Measurements from ENCODE around the gene FGD5.
"Not testable (repeated sequence)": the region's sequence is repeated elsewhere in the genome, so short reads cannot be mapped to it uniquely, and the experiment has no call there.

FGD5 gene

DNA sequence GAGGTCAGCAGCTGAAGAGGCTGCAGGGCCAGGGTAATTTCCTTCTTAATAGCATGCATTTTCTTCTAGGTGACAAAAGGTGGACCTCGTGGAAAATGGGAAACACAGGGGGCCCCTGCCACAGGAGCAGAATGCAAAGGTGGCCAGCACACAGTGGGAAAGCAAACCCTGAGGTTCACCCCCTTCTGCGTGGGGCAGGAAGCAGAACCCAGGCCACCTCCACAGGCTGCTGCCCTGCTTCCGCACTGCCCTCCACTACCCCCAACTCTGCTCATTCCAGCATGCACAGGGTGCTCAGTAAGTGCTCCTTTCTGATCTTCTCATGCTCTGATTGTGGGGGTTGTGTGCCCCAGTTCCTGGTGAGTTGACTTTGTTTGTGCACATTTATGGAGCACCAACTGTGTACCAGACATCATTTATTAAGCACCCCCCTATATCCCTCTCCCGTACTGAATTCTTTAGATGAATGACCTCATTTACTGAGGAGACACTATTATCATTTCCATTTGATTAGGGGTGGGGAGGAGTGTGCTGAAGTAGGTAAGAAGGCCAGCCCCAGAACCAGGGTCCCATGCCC is 12.7 kb upstream of the FGD5 start:
- no peak for DNase-seq

DNA sequence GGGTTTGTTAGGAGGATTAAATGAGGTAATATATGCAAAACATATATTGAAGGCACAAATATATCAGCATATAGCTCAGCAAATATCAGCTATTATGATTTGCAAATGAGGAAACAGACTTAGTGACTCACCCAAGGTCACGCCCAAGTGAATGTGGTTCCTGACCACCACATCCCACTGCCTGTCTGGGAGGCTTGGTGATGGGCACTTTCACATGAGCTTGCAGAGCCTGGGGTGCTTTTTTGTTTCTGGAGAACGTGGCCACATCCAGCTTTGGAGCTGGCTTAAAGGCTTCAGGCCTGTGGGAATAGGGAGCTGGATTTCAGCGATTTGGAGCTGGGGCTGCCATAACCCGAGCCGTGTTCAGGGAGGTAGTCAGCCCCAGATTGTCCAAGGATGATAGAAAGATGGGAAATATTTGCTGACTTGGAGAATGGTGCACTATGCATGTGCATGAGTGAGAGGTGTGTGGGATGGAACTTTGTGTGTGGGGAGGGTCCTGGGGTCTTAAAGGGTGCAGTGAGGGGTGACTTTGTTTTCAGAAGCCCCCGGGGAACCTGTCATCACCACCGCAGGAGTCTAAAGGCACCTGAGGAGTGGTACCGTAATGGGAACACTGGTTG is 12.0 kb upstream of the FGD5 start:
- no peak for DNase-seq

DNA sequence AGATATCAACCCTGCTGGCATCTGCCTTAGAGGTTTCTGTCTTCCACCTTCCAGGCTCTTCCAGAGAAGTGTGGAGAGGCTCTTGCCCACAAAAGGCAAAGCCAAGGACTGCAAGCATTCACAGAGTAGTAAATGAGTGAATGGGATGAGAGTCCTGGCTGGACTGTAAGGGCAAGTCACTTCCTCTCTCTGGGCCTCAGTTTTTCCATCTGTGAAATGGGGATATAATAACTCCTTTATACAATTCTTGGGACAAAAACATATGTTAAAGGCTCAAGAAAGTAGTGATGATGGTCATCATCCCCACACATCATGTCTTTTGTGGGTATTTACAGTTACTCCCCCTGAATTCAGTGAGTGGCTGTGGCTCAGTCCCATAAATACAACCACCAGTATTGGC is 10.7 kb upstream of the FGD5 start:
- DNase-seq, result no peak

DNA sequence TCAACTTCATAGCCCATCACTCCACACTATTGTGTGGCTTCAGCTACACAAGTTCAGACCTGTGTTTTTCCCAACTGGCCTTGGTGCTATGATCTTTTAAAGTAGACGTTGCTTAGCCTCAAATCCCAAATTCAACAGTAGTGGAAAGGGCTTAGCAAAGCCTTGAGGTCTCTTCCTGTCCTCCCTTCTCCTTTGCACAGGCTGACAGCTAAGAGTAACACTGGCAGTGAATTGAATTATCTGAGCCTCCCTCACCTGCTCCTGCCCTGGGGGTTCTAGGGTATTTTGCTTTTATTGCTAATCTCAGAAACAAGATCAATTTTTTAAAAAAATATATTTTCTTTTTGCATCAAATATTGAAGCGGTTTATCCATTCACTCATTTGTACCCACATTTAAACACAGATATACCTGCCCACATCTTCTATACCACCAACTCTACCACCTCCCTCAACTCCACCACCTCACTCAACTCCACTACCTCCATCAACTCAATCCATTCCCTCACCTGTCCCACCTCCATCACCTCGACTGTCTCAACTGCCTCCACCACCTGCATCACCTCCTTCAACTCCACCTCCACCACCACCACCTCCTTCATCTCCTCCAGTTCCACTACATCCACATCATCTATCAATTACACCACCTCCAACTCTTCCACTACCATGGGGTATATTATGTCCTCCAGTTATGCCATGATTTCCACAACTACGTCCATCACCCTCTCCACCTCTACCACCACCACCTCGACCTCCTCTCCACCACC is 10.1 kb upstream of the FGD5 start:
- DNase-seq, result no peak

DNA sequence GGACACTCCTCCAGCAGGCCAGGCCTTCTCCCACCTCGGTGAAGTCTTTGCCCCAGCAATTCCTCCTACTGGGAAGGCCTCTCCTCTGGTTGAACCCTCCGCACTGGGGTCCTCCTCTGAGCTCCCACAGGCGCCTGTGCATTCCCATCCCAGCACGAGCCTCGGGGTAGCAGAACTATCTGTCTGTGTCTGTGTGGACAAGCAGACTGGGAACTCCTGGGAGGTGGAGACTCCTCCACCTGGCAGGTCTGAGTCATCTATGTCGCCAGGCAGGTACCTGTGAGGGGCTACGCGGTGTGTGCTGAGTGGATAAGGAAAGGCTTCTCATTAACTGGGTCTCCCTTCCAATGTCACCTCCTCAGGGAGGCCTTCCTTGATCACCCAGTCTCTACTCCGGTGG is 9.2 kb upstream of the FGD5 start:
- not testable (repeated sequence) for DNase-seq

DNA sequence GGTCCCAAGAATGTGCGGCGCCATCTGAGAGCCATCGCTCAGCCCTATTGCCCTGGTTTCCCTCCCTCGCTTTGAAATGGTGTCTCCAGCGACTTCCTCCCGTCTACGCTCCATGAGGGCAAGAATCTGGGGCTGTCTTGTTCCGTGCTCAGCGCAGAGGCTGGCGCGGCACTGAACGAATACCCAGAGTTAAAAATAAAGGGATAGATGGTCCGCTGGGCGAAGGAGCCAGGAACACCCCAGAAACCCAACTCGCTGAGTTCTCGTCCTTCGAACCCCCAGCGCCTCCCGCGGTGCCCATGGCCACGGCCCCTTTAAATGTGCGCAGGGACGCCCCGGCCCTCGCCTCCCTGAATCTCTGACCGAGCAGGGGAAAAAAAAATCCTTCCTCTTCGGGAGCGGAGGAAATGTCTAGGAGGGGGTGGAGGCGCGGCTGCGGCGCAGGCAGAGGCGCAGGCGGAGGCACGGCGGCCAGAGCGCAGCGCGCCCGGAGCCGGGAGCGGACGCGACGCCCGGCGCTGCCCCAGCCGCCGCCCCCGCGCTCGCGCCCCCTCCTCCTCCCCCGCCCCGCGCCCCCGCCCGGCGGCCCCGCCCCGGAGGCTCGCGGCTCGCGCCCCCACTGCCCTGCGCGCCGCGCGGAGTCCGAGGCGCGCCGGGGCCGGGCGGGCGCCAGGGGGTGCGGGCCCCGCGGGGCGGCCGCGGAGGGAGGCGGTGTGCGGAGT is 8.5 kb upstream of the FGD5 start:
- no peak for DNase-seq

DNA sequence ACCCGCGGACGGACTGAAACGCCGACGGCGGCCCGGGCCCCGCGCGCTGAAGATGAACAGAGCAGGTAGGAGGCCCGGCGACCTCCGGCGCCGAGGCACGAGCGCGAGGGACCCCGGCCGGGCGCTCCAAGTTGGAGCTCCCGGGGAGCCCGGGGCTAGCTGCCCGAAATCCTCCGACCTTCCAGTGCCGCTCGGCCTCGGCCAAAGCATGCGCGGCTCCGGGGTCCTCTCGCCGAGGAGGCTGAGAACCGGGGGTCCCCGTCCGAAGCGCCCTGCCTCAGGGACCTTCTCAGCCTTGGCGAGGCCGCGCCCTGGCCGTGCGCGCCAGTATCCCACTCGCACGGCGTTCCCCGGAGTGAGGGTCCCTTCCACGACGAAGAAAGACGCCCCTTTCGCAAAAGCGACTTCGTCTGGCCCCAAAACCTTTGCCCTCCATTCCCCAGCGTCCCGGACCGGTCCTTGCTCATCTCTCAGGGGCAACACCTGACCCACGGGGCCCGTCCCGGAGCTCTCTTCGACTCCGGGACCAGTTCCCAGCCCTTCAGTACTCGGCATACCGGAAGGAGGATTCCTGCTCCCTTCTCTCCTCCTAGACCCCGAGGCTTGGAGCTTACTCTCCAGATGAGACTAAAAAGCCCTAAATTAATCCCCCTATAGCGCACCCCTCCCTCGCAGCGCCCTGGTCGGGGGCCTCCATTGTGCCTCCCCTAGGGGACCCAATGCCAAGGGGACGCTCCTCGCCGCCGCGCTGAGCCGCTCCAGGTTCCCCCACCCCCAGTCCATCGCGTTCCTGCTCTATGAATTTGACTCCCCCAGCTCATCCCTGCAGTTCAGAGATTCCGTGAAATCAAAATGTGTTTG is 7.7 kb upstream of the FGD5 start:
- DNase-seq, result no peak

DNA sequence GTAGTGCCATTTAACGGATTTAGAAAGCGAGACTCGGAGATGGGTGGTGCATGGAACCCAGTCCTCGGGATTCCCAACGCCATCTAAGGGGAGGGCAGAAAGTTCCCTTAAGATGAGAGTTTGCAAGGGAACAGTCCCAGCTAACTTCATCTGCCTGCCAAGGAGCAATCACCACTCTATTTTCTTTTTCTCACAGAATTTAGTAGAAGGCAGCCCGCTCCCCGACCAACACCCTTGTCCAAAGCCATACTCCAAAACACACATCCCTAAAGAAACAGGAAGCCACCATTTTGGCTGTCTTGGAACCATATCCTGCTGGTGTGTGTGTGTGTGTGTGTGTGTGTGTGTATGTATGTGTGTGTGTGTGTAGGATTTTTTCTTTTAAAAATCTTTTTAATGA is 7.1 kb upstream of the FGD5 start:
- DNase-seq, result no peak

DNA sequence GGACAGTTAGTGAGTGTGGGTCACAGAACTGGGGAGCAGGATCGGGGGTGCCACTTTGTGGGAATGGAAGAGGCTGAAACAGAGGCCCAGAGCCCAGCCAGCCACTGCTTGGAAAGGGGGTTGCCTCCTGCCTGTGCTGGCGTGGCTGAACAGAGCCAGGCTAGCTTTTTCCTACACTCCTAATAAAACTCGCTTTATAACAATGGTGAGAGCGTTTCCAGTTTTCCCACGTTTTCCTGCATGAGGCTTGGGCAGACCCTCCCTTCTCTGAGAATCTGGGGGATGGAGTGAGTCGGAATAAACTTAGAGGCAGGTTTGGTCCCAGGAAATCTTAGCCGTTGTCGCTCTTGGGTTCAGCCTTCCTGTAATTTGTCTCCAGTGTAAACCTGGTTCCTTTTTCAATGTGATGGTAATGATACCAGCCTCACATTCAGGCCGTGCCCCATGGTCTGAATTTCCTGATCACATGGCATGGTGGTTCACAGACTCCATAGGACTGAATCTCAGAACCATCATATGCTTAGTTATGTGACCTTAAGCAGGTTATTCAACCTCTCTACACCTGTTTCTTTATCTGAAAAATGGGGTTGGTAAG is 6.5 kb upstream of the FGD5 start:
- no peak for DNase-seq

DNA sequence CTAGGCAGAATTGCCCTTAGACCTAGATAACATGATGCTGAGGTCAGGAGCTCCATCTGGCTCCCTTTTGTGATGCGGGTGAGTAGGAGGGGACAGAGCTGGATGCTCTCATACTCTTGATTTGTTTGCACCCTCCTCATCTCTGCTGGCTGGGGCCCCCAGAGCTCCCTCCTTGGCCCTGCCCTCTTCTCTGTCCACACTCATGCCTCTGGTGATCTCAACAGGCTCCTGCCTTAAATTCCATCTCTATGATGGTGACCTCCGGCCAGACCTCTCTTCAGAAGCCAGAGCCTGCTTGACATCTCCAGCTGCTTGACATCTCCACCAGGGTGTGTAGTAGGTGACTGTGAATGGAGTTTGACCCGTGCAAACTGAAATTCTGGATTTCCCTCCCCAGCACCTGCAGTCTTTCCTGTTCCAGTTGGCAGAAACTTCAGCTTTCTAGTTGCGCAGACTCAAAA is 4.3 kb upstream of the FGD5 start:
- DNase-seq, result no peak

DNA sequence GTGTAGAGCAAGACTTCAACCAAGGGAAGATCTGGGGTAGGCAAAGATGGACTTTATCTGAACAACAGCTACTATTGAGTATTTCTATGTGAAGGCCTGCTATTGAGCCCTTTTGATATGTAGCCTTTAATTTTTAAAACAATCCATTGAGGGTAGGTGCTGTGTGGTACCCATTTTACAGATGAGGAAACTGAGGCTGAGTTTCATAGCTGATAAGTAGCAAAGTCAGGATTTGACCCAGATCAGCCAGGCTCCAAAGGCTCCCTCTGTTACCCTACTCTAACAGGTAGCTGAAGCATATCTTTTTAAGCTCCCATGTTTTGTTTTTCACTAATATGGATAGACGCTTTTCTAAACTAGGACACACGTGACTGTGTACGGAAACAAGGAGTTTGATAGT is 2.4 kb upstream of the FGD5 start:
- DNase-seq, result no peak

DNA sequence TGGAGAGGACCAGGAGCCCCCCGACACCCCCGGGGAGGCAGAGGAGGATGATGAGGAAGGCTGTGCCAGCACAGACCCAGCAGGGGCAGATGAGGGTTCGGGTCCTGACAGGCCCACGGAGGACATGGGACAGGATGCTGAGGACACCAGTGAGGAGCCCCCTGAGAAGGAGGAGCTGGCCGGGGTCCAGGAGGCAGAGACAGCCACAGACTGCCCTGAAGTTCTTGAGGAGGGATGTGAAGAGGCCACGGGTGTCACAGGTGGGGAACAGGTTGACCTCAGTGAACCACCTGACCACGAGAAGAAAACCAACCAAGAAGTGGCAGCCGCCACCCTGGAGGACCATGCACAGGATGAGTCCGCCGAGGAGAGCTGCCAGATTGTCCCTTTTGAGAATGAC is 909 bp downstream of the FGD5 start:
- no peak for DNase-seq

DNA sequence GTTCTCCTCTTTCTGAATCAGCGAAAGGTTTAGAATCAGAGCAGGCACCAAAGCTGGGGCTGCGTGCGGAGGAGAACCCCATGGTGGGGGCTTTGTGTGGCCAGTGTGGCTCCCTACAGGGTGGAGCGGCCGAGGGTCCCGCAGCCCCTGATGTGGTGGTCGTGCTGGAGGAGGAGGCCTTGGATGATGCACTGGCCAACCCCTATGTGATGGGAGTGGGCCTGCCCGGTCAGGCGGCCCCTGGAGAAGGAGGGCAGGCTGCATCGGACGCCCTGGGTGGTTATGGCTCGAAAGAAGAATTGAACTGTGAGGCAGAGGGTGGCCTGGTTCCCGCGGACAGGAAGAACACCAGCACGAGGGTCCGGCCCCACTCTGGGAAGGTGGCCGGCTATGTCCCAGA is 1.4 kb downstream of the FGD5 start:
- no peak for DNase-seq

DNA sequence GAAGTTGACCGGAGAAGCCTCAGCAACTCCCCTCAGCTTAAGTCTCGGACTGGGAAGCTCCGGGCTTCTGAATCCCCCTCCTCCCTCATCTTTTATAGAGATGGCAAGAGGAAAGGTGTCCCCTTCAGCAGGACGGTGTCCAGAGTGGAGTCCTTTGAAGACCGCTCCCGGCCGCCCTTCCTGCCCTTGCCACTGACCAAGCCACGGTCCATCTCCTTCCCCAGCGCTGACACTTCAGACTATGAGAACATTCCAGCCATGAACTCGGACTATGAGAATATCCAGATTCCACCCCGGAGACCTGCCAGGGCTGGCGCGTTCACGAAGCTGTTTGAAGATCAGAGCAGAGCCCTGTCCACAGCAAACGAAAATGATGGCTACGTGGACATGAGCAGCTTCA is 2.4 kb downstream of the FGD5 start:
- no peak for DNase-seq

DNA sequence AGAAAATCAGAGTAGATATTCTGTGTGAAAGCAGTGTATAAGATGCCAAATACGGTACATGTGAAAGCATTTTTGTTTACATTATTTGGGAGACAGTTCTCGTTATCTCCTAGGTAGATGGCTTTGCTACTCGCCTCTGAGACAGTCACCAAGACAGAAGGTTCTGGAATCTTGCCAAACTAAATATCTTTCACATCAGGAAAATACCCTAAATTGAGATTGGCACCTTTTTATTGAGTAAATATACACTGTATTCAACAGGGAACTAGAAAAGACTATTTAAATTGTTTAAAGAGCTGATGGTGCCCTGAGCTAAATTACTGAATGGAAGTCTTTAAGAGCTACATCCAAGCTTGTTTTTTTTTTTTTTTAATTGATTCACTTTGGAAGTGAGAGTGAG is 3.4 kb downstream of the FGD5 start:
- no peak for DNase-seq

DNA sequence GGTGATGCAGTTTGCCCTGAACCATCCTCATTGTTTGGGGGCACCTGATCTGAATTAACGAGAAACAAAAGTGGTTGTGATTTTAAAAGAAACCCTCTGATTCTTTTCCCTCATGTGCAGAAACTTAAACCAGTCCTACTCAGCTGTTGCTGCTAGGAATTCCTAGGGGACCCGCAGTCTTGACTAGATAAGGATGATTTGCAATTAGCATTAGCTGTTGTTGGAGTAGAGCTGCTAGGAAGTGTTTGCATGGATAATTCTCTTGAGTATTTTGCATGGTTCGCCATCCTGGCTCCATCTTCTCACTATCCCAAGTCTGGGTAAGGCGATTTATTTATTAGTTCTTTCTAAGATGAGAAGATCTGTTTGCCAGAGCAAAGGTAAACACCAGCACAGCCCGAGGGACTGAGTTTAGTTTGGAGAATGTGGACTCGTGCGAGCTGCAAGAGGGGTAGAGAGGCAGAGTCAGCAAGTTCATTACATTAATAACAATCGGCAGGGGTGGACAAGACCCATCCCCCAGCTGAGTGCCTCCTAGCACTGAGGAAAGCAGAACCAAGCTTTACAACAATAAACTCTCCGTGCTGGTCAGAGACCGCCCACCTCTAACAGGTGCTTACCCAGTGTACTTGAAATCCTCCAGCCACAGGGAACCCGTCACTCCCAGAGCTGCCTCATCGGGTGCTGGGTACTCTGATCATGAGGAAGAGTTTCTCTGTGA is 4.1 kb downstream of the FGD5 start:
- no peak for DNase-seq

DNA sequence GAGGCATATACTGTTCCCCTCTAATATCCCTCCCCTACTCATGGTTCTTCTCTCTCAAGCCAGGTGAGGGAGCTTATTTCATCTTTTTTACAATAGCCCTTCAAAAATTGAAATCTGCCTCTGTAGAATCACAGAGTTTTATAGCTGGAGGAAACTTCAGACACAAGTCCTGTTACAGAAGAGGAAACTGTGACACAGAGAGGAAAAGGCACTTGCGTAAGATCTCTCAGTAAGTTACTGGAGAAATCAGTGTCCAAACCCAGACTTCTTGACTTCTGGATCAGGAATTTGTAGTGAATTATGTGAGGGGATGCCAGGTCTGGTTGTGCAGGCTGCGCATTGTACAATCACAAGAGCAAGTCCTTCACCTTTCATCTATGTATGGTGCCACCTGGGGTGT is 4.6 kb downstream of the FGD5 start:
- DNase-seq, result no peak

DNA sequence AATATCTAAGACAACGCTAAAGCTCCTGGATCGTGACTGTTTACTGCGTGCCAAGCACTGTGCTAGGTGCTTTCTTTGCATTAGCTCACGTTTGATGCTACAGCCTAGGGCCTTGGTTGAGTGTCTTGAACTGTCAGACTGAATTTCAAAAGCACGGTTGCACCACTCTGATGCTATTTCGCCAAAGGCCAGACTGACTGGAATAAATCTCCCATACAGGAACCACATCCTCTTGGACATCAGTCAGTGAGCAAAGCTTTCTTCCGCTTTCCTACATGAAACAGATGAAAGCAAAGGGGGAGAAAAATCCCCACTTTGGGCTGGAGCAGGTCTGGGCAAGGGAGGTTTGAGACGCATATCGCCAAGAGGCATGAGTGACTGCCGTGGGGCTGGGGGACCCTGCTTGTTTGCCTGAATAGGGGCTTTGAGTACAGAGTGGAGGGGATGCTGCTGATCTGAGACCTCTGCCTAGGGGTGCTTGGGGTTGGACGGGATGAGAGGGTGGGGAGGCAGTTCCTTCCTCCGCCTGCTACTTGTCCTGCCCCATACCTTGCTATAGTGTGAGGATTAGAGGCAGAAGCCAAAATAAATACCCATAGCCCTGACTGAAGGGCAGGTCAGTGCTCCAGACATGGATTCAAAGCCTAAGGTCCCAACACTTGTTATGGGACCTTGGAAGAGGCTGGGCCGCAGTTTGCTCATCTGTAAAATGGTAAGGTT is 5.3 kb downstream of the FGD5 start:
- DNase-seq, result no peak

DNA sequence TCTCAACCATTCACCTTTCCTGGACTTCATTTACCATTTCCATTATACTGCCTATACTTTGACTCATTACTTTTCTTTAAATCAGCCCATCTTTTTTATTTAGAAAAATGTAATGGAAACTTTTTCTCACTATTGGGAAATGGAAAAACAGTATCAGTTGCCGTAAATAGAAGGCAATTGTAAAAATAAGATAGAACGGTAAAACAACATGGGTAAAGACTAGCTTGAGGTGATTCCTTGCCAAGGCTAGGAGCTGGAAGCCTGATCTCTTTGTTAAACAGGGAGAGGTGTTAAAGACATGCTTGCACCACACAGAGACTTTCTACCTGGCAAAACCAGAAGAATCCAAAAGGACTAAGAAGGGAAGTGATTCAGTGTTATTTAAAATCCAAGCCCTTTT is 5.9 kb downstream of the FGD5 start:
- no peak for DNase-seq

DNA sequence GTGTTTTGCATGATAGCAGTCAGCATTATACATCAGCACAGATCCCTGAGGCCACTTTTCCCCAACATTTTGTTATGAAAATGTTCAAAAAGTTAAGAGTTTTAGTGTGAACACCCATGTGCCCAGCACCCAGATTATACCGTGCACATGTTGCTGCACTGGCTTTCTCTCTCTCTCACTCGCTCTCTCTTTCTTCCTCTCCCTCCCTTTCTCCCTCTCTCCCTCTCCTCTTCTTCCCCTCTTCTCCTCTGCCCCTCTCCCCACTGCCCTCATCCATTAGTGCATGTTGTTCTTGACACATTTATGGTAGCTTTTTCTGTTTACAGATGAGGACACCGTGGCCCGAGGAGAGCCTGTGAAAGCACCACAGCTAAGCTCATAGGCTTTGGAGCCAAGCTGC is 7.3 kb downstream of the FGD5 start:
- no peak for DNase-seq

DNA sequence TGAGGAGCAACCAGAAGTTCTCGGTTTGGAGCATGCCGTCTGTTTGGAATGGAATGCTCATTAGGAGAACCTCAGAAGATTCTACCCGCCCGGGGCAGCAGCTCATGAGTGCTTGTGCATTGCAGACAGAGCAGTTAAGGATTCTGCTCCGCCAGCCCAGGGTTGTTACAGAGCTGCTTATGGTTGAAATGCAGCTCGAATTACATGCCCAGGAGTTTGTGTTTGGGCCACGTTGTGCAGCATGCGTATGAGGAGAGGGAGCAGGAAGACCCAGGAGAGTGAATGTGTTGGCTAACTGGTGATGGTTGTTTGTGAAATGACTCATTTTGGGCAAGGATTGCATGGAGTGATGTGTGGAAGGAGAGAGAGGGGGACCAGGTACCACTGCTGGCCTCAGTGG is 9.0 kb downstream of the FGD5 start:
- DNase-seq, result no peak
